GM11168 (cell line): ENCODE results near the gene ERG.

Experiments
- in situ Hi-C: fragments of 300-500 bp; cut with MboI; formaldehyde crosslinking; loops from one replicate; pipeline ENCODE4 v1.12.0; 2022; ENCODE audit warnings: low sequenced_read_pairs; ENCODE audit not compliant: unreplicated experiment

Gene ERG, protein sequence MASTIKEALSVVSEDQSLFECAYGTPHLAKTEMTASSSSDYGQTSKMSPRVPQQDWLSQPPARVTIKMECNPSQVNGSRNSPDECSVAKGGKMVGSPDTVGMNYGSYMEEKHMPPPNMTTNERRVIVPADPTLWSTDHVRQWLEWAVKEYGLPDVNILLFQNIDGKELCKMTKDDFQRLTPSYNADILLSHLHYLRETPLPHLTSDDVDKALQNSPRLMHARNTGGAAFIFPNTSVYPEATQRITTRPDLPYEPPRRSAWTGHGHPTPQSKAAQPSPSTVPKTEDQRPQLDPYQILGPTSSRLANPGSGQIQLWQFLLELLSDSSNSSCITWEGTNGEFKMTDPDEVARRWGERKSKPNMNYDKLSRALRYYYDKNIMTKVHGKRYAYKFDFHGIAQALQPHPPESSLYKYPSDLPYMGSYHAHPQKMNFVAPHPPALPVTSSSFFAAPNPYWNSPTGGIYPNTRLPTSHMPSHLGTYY

DNA sequence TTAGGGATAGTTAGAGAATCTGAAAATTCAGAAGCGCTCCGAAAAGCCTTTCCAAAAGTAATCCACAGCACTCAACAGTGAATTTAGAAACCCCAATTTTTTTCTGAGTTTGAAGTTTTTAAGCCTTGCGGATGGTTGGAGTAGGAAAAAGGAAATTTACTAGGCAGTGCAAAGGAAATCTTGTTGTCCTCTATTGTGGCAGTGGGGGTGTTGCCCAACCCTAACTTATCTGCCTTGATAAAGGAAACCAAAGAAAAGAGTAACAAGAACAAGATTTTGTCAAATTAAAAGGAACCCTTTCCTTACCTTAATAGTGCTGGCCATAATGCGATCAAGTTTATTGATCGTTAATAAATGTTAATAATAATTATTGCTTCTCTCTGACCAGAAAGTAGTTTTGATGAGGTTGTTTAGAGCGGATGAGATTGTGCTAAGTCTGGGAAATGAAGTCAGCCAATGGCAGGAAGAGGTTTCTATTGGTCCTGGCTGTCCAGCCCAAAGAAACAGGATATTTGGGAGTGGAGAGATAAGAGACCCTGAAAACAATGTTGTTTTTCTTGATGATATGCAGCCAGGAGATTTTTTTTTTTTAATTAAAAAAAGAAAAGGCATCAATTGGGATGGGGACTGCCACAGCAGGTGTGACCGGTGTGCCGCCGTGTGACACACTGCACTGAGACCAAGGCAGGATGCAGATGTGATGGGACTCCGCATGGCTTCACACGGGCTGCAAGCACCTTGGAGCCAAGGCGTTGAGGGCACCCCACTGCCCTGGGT, at the start of gene ERG:
Gene ERG, minus strand, starts transcription at position 421 of the 777 bp plus-strand sequence. Its CDS starts 97 bp downstream, at position 324.
- in situ Hi-C loops, result no loop called here

DNA sequence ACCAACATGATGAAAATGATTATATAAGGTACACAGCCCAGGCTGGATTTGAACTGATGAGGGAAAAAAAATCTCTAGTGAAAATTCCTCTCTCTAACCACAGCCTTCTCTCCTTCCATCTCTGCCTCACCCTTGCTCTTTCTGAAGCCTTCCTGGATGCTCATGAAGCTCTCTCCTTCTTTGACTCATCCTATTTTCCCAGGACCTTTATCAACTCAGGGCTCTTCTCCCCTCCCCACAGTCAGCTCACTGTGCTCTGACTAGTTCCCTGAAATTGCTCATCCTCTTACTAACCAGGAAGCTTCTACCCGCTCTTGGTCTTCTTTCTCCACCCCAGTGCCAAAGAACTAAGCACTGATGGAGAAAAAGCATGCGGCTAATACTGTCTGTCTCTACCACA, 46.4 kb upstream of the ERG start:
- in situ Hi-C loops, result no loop called here

DNA sequence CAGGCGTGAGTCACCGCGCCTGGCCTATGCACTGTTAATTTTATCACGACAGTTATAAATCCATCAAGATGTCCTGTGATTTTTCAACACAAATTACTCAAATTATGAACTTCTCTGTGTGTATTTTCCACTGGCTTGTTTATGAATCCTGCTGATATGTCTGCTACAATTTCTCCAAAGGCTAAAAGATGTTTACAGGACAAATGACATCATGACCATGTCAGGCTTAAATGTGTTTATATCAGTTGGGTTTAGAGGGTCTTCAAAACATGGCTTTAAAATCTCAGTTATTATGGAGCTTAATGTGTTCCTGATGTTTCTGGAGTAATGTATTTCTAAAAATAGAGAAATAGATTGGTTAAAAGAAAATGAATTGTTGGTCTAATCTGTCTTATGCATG, 44.0 kb upstream of the ERG start:
- in situ Hi-C loops, result no loop called here

DNA sequence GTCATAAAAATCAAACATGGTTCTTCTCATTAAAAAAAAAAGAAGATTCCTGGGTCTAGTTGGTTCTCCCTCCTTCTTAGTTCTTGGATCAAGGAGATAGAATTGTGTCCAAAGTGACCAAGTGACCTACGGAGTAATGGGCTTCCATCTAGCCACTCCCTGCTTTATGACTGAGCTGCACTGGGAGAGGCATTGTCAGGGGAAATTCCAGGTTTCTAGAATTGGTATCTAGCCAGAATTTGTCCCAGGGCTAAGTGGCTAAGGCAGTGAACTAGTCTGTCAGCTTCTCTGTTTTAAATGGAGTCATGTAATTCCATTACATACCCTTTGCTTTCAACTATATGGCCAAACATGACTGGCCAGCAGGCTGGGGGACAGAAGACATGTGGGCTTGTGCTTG, 40.1 kb upstream of the ERG start:
- in situ Hi-C loops, result no loop called here

DNA sequence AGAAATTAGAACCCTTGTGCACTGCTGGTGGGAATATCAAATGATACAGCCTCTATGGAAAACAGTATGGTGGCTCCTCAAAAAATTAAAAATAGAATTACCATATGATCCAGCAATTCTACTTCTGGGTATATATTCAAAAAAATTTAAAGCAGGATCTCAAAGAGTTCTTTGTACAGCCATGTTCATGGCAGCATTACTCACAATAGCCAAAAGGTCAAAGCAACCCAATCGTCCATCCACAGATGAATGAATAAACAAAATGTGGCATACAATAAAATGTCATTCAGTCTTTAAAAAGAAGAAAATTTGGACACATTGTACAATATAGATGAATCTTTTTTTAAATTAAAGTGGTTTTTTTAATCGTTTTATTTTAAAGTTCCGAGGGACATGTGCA, 36.3 kb upstream of the ERG start:
- in situ Hi-C loops, result no loop called here

DNA sequence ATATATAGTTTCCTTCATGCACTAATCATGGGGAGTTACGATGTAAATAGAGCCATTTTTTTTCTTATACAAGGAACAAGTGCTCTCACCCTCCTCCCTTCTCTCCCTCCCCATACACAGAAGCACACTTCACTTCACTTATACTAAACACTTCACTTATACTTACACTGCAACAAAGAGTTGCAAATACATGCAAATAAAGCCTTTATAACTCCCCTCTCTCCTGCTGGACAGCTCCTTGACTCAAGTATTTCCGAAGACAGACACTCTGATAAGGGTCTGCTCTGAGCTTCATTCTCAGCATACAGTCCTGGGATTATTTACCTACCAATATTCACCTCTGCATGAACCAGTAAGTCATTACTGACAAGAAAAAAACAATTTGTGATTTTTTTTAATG, 35.6 kb upstream of the ERG start:
- in situ Hi-C loops, result no loop called here

DNA sequence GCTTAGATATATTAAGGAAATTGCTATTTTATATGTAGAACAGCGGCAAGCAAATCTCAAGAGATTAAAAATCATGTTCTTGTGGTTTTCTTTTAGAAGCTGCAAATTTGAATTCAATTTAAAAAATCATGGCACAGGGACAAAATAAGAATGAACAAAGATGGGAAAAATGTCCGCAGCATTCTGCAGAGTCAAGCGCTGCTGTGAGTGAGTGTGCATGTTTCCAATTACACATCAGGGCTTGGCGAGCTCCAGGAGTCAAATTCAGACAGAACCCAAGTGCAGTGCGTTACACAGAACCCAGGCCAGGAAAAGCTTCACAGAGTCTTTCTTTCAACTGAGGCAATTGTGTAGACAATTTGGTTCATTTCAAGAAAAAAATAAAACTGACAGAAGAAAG, 33.3 kb upstream of the ERG start:
- in situ Hi-C loops, result no loop called here

DNA sequence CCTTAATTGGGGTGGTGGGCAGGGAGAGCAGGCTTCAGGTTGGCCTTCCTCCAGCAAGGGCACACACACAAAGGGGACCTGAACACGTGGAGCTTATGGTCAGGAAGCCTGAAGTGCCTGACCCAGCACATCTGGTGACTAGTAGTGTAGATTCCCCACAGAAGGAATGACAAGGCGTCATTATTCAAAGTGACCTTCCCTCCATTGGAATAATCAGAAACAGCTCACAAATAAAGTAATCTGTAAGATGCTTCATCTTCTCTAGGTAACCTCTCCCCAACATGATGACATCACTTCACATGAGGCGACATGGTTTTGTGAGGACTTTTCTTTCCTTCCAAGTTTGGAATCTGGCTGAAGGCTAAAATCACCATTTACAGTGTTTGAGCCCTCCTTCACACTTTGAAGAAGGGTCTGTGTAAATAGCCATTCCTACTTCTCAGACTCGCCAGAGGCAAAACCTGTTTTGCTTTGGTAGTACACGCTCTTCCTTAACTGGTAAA, 32.8 kb upstream of the ERG start:
- in situ Hi-C loops, result no loop called here

DNA sequence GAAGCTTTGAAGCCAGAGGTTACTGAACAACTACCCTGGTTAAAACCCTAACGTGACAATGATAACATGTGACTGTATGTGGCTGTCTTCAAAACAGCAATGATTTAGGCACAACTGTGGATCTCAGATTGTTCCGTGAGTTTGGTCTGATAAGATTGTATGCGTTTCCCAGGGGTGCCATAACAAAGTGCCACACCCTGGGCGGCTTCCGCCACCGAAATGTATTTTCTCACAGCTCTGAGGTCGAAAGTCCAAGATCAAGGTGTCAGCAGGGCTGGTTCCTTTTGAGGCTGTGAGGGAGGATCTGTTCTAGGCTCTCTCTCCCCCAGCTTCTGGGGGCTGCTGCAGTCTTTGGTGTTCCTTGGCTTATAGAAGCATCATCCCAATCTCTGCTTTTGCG, 29.5 kb upstream of the ERG start:
- in situ Hi-C loops, result no loop called here

DNA sequence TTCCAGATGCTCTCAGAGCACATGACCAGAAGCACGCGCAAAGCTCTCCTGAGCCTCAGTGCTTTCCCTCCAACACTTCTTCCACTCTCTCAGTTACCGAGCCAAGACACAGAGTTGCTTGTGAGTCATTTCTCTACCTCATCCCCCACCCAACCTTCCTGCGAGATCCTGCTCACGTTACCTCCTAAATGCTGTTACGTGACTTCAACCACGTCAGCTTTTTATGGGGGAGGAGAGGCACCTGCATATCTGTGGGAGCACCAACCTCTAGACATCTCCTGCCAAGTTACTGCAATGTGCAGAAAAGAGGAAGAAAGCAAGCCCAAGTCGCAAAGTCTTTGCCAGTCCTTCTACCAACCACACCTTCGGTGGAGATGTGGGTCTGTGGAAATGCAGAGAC, 27.2 kb upstream of the ERG start:
- in situ Hi-C loops, result no loop called here

DNA sequence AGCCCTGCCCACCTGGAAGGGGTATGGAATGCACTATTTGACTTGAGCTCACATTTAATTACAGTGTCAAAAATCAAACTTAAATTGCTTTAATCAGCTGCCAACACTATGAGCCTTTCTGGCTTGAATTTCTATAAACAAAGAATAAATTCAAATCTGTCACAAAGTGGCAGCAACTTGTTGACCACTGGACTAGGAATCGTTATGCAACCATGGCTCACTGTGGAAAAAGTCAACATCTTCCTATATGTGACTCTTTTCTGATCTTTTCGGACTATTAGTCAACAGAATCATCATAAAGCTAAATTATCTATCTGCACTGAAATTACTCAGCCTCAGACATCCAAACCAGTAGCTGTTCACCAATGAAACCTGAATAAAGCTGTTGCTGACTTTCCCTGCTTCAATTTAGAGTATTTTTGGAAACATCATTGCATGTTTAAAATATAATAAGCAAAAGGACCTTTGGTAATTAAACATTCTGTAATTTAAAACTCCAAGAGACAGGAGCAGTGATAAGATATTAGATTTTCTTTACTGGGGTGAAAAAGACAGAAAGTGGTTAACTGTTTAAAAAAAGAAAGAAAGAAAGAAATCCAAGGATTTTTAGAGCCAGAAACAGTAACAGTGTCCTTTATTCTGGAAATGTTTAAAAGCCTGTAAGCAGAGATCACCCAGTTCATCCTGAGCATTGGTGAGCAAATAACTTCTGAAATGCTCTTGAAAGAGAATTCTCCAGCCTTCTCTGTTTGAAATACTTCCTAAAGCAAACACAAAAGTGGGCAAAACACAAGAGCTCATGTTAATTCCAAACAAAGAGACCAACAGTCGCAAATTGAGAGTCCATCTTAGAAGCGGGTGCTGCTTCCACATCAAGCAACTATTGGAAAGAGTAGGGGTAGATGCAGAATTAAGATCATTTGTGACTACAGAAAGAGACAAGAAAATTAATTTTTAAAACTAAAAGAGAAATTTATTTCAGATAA, 26.2 kb upstream of the ERG start:
- in situ Hi-C loops, result no loop called here

DNA sequence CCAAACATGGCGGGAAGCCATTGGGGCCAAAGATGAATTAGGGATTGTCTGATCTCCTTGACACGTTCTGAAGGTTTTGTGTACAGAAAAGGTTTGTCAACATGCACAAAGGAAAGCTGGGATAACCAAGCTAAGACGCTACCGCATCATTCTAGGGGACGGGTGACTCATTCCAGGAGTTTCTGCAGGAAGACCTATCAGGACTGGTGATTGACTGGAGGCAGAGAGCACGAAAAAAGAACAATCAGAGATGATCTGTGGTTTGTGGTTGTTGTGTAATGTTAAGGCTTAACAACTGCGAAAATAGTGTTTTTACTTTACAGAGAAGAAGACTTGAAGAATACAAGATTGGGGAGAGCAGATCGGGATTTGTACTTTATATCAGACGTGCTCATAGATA, 22.2 kb upstream of the ERG start:
- in situ Hi-C loops, result no loop called here

DNA sequence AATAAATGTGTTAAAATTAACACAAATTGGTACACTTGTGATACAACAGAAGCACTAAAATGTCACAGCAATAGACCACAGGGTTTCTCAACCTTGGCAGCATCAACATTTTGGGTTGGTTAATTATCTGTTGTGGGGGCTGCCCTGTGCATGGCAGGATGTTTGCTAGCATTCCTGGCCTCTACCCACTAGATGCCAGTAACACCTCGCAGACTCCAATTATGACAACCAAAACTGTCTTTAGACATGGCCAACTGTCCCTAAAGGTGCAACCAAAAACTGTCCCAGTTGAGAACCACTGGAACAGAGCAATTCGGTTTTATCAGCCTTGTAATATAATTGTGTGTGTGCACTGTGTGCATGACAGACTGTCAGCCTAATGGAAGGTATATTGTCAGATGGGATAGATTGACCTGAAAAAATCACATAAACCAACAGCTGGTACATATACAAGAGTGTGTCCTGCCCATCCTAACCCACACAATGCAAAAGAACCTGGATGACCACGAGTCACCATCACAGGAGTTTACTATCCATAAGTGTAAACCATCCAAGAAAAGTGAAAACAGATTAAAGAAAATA, 13.5 kb upstream of the ERG start:
- in situ Hi-C loops, result no loop called here

DNA sequence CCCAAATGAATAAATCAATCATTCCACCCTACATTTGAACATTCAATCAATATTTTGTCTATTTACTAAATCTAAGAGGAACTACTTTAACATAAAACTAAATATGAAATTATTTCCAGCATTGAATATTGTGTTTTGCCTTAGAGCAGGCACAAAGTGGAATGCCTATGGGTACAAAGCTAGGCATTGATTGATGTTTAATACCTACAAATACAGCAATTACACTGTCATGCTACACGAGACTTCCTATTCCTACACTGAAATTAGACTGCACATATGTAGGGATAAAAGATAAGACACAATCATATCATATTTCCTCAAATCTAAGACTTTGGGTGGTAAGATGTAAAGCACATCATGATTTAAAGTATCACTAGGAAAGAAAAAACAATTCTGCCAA, 12.9 kb upstream of the ERG start:
- in situ Hi-C loops, result no loop called here

DNA sequence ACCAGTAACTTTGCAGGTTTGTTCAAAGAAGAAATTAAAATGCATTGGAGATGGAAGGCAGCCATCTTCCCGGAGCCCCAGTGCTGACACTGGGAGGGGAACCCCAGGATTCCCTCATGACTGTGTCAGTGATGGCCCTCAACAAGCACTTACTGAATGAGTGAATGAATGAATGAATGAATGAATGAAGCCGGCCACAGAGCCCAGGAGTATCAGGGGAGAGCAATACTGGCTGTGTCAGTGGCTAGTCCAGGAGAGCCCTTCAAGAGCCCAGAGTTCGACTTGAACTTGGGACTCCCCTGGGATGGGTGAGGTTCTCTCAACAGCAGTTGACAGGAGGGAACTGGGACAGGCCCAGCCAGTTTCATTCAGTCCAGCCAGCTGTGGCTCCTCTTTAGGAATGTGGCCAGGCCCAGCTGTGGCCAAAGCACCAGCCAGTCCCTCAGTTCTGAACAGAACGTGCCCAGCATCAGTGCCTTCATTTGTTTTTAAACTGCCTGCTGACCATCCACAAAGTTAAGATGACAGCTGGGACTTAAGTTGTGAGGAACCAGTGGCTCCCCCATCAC, 9.2 kb upstream of the ERG start:
- in situ Hi-C loops, result no loop called here

DNA sequence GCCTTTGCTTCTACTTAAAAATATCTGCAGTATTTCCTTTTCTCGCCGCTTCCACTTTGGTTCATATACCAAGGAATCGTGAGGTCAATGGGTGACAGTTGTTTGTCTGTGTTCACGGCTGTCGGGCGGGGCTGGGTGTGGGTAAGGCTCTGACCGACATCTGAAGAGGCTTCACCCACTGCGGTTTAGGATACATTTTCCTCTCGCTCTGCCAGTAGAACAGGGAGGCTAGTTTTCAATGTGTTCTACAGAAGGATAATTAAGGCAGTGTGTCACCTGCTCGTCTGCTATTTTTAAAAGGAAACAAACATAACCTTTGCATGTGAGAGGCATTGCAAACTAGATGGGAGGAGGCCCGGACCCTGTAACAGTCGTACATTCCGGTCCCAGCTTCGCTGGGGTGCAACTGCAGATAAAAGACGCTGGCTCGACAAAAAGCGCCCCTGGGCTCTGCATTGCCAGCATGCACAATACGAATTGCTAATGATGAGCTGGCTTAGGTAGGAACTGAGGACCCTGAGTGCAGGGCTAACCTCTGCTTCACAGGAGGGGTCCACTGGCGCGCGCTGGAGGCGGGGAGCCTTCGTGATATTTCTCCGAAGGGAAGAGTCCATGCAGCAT, 8.5 kb upstream of the ERG start:
- in situ Hi-C loops, result no loop called here

DNA sequence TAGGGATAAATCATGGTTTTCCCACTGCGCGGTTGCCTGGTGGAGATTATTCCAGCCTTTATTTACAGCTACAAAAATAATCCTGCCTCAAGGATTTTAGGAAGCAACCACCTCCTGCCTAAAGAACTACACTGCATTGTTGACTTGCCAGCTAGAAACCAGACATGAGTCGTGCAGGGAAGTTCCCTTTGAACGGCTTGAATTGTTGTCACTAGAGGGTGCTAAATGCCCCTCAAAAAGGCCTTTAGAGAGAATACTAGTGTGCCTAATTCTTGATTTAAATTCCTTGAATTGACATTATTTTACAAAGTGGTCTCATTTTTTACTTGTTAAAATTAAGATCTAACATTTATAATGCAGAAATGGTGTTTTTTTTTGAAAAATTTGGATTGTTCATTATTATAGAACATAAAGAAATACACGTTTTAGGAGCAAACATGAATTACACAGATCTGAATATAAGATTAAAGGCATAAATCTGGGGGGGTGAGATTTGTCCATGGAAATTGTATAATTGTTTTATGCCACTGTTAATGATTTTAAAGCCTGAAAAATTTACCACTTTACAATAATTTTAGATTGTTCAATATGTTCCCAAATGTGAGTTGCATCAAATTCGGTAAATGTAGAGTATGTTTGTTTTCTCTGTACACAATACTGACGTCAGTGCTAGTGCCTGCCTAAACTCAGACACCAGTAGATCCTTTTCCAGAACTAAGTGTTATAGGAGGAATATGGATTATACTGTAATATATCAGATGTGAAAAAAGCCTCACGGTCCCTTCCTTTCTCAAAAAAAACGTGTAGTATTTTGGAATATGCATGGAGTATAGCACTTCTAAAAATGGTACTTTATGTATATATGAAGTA, 7.6 kb upstream of the ERG start:
- in situ Hi-C loops, result no loop called here

DNA sequence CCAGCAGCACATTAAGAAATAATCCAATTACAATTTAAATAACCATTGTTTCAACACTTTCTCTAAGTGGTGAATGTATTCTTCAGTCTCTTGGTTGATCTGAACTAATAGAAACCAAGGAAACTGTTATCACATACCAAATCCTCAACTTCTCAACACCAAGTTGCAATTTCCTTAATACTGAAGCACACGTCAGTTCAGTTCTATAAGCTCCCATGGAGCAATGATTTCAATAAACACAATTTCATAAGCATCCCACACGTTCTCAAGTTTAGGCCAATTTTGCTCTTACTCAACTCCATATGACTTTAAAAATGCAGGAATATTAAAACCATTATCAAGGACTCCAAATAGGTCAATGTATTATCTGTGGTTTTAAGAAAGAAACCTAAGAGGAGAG, 5.8 kb upstream of the ERG start:
- in situ Hi-C loops, result no loop called here
